Activated CD4-positive, alpha-beta T cell treated with anti-CD3 and anti-CD28 coated beads for 24 hours (primary cell): ENCODE results near the gene PCDHB9.

ENCODE experiments used
- DNase-seq, 2 donors: peaks; one replicate each; pipeline ENCODE4 v3.0.0-alpha.2; 2020; ENCODE audit warnings: low read depth in 2 of 2

The PCDHB9 gene

DNA sequence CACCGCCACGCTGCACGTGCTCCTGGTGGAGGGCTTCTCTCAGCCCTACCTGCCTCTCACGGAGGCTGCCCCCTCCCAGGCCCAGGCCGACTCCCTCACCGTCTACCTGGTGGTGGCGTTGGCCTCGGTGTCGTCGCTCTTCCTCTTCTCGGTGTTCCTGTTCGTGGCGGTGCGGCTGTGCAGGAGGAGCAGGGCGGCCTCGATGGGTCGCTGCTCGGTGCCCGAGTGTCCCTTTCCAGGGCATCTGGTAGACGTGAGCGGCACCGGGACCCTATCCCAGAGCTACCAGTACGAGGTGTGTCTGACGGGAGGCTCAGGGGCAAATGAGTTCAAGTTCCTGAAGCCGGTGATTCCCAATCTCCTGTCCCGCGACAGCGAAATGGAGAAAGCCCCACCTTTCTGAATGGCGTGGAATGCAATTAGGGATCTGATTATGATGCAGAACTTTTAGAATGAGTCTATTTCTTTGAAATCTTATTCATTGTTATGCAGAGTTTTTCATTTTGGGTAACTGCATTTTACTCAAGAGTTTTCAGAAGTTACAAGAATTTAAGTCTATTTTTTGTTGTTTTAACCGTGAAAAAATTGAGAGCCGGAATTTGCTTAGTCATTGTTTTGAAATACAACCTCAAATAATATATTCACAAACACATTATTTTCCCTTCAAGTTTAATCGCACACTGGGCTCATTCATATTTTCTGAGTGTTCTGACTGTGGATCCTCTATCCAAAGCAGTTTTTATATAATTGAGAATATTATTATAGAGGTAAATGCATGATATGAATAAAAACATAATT lies 49.8 kb downstream of the PCDHB9 start:
- no peak for DNase-seq
